HepG2 (cell line): Measurements from ENCODE around the gene IVD. TPM values are rescaled to one million over a fixed set of nuclear protein-coding genes. Genes with fewer than 3 reads are reported as not detected.

Experiments
- ATAC-seq: fragments of 200-7000 bp; cut with Tn5 transposase; 3 replicates; pipeline ENCODE4 v1.9.1; 2020; ENCODE audit warnings: mild to moderate bottlenecking, moderate library complexity
- BruUV-seq: library from RNA; stranded (reverse); fragments of 400-500 nt; replicated peaks from 2 replicates; lab custom pipeline; 2021; lab: Mats Ljungman, UMichigan
- CTCF ChIA-PET: fragments of 300-600 bp; formaldehyde crosslinking; extraction: SDS; loops from one replicate; lab custom pipeline; 2021; ENCODE audit warnings: low total read pairs, inconsistent platforms, low intra/inter-chr PET ratio; lab: Yijun Ruan, JAX
- POLR2A ChIA-PET: fragments of 350-600 bp; sonication (Branson Sonifier 250); formaldehyde crosslinking; loops from one replicate; lab custom pipeline; 2020; ENCODE audit warnings: antibody characterized with exemption, inconsistent platforms; lab: Yijun Ruan, JAX
- DNase-seq: peaks from one replicate; pipeline ENCODE4 v3.0.0-alpha.2; 2015; ENCODE audit warnings: low spot score
- FAIRE-seq: peaks from 3 replicates; lab custom pipeline; 2011; peaks lifted over from hg19 to GRCh38; lab: Jason Lieb, UNC
- H2AFZ ChIP-seq: one replicate; pipeline ENCODE4 v1.6.1; 2011; ENCODE audit warnings: low read length, inconsistent platforms
- H3K27ac ChIP-seq: fragments of 300-600 bp; 3 replicates; pipeline ENCODE4 v1.8.0; 2011; ENCODE audit warnings: mixed run types, mild to moderate bottlenecking, mixed read lengths, low read length, inconsistent platforms; ENCODE audit not compliant: insufficient read depth; ENCODE audit errors: extremely low read length
- H3K27me3 ChIP-seq, 2 experiments: fragments of 200-600 bp in 1 of 2; 2 replicates in 1 of 2; 3 replicates in 1 of 2; pipeline versions ENCODE4 v1.6.0 to v1.8.0; 2011; ENCODE audit warnings: low read length in 2 of 2, mild to moderate bottlenecking in 2 of 2, moderate library complexity in 2 of 2, inconsistent platforms in 1 of 2; ENCODE audit not compliant: insufficient read depth in 2 of 2, control insufficient read depth in 1 of 2
- H3K36me3 ChIP-seq, 2 experiments: fragments of 200-600 bp in 1 of 2; replicated peaks in 1 of 2; 2 replicates in 1 of 2; 3 replicates in 1 of 2; pipeline versions ENCODE4 v1.5.1 to v1.8.0; 2011; ENCODE audit warnings: low read length in 2 of 2, inconsistent platforms in 1 of 2; ENCODE audit not compliant: insufficient read depth in 2 of 2, control insufficient read depth in 1 of 2
- H3K4me1 ChIP-seq: 2 replicates; pipeline ENCODE4 v1.5.1; 2012; ENCODE audit warnings: low read length, inconsistent platforms; ENCODE audit not compliant: insufficient read depth
- H3K4me2 ChIP-seq: 2 replicates; pipeline ENCODE4 v1.6.0; 2011; ENCODE audit warnings: low read depth, low read length, inconsistent platforms
- H3K4me3 ChIP-seq, 3 experiments: fragments of 200-600 bp in 1 of 3; sonication (generic), shearing (Covaris generic) in 1 of 3; replicated peaks in 1 of 3; 2 replicates each; pipeline ENCODE4 v1.5.1; 2011 to 2016; ENCODE audit warnings: low read length in 3 of 3, inconsistent platforms in 2 of 3, low read depth in 2 of 3, mild to moderate bottlenecking in 2 of 3, control low read depth in 1 of 3, mixed read lengths in 1 of 3; ENCODE audit not compliant: insufficient read depth in 1 of 3
- H3K79me2 ChIP-seq: one replicate; pipeline ENCODE4 v1.6.1; 2011; ENCODE audit warnings: low read length, inconsistent platforms; ENCODE audit not compliant: insufficient read depth
- H3K9ac ChIP-seq: 2 replicates; pipeline ENCODE4 v1.6.0; 2011; ENCODE audit warnings: mild to moderate bottlenecking, low read depth, low read length, inconsistent platforms; ENCODE audit not compliant: insufficient read depth
- H3K9me3 ChIP-seq: 2 replicates; pipeline ENCODE4 v1.5.1; 2012; ENCODE audit warnings: mild to moderate bottlenecking, low read length
- H4K20me1 ChIP-seq: 2 replicates; pipeline ENCODE4 v1.6.0; 2011; ENCODE audit warnings: inconsistent platforms, mild to moderate bottlenecking, low read length, moderate library complexity; ENCODE audit not compliant: insufficient read depth
- HNRNPL ChIP-seq: fragments of 200-400 bp; formaldehyde crosslinking; IDR thresholded peaks from 2 replicates; pipeline ENCODE4 v1.6.1; 2017; ENCODE audit warnings: mild to moderate bottlenecking, low read depth, low read length
- NR0B2 ChIP-seq: sonication (generic); formaldehyde crosslinking; IDR thresholded peaks from 2 replicates; pipeline ENCODE4 v1.4.0; 2020; ENCODE audit warnings: mild to moderate bottlenecking, missing genetic modification reagents
- TBX3 ChIP-seq: fragments of 450-650 bp; IDR thresholded peaks from 2 replicates; pipeline ENCODE4 v1.6.1; 2017; ENCODE audit warnings: antibody characterized with exemption, mild to moderate bottlenecking, inconsistent platforms, borderline replicate concordance
- TERF1 ChIP-seq: sonication (generic); formaldehyde crosslinking; IDR thresholded peaks from 2 replicates; pipeline ENCODE4 v1.8.0; 2022; ENCODE audit warnings: mild to moderate bottlenecking, missing genetic modification reagents, moderate library complexity
- THAP8 ChIP-seq: sonication (generic); formaldehyde crosslinking; IDR thresholded peaks from 2 replicates; pipeline ENCODE4 v1.5.1; 2020; ENCODE audit warnings: missing genetic modification reagents, mild to moderate bottlenecking, borderline replicate concordance
- ZNF256 ChIP-seq: sonication (generic); formaldehyde crosslinking; conservative IDR thresholded peaks from 2 replicates; pipeline ENCODE4 v1.4.0; 2020; ENCODE audit warnings: missing genetic modification reagents
- ZNF513 ChIP-seq: sonication (generic); formaldehyde crosslinking; conservative IDR thresholded peaks from 2 replicates; pipeline ENCODE4 v1.5.0; 2020; ENCODE audit warnings: missing genetic modification reagents
- ZNF841 ChIP-seq: sonication (generic); formaldehyde crosslinking; IDR thresholded peaks from 2 replicates; pipeline ENCODE4 v1.8.1; 2023; ENCODE audit warnings: missing genetic modification reagents, borderline replicate concordance
- WGBS: methylation state at CpG from one replicate; pipeline ENCODE4 v1.1.6; 2017; ENCODE audit warnings: low lambda C conversion rate; 5-methylcytosine and 5-hydroxymethylcytosine counted together
- in situ Hi-C: cut with HindIII; loops from 2 replicates; pipeline ENCODE4 v1.10.0; 2017; ENCODE audit warnings: low pct_unique_long_range_greater_than_20kb; ENCODE audit not compliant: extremely low pct_ligation_motif_present
- intact Hi-C: fragments of 100-400 bp; cut with micrococcal nuclease; formaldehyde crosslinking; loops from one replicate; pipeline ENCODE4 v1.10.0; 2022; ENCODE audit not compliant: unreplicated experiment
- polyA plus RNA-seq, 8 experiments: library from polyadenylated mRNA; depleted of rRNA in 3 of 8; stranded (reverse) in 7 of 8; unstranded in 1 of 8; fragments of >200 nt; fragmentation: Illumina TruSeq in 4 of 8; extraction: Trizol in 4 of 8; gene quantifications; 2 replicates each; pipeline versions ENCODE4 v1.2.1 to v1.2.3, GENCODE V29; 2011 to 2016; ENCODE audit warnings: low read depth in 4 of 8, missing spikeins in 1 of 8, mixed read lengths in 1 of 8; ENCODE audit not compliant: insufficient read depth in 1 of 8
- total RNA-seq, 5 experiments: library from RNA; depleted of rRNA; stranded (reverse); fragments of >200 nt; fragmentation: Illumina TruSeq; extraction: Trizol; gene quantifications; 2 replicates each; pipeline ENCODE4 v1.2.3, GENCODE V29; 2016; ENCODE audit warnings: low read depth in 1 of 5
- TF ChIP-seq, protein P1 (sequence below): sonication (generic); formaldehyde crosslinking; conservative IDR thresholded peaks from 2 replicates; pipeline ENCODE4 v1.8.0; 2022; ENCODE audit warnings: missing genetic modification reagents
- TF ChIP-seq, protein P2 (sequence below): IDR thresholded peaks from 2 replicates; pipeline ENCODE4 v1.6.1; 2012; ENCODE audit warnings: low read depth, low read length, improper control_type of control experiment
- TF ChIP-seq, protein P3 (sequence below): sonication (generic); formaldehyde crosslinking; IDR thresholded peaks from 2 replicates; pipeline ENCODE4 v1.5.0; 2020; ENCODE audit warnings: mild to moderate bottlenecking, missing genetic modification reagents

Gene IVD
- total and polyA plus RNA-seq, 2 of the 13 experiments (the other 11 are each of a cell fraction or from before 2014, with no cell fraction given), result 48.0 to 53.9 TPM

DNA sequence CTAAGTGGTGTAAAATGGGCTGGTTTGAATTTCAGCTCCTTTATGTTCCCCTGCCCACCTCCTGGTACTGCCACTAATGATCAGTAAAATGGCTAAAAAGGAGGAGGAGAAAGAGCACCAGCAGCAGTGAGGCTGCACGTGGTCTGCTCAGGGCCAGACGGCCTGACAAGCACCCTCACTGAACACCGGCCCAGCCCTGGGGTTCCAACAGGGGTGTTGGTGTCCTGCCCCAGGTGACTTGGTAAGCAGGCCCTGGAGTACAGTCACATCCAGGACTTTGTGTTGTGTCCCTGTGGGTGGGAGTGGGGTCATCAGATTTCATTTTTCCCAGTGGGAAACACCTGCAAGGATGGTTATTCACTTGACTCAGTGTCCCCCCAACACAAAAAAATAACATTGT lies 40.5 kb downstream of the IVD start:
- H2AFZ ChIP-seq, result no peak overlapping the region
- H3K4me2 ChIP-seq, result no peak overlapping the region
- no peaks in the 10 kb centered on the region; a peak in 1 of 5 replicates for H3K36me3 ChIP-seq
- 83% methylated on average over 3 of the region's 3 CpGs for WGBS
- H3K27ac ChIP-seq, result no peak overlapping the region
- H3K27me3 ChIP-seq, result no peaks in the 10 kb centered on the region
- no peak overlapping the region for H3K9ac ChIP-seq
- H4K20me1 ChIP-seq, result peaks cover 14% of the 10 kb centered on the region; the same call in 1 of the 2 replicates
- ChIA-PET POLR2A (no interaction called here), CTCF (no interaction called here)
- BruUV-seq, result no TSS peak
- no peak for ATAC-seq
- intact Hi-C loops (no loop called here), in situ Hi-C loops (no loop called here)
- peaks cover 49% of the 10 kb centered on the region for H3K4me1 ChIP-seq
- DNase-seq, result no peak
- H3K4me3 ChIP-seq, result no peak overlapping the region
- peaks cover 68% of the 10 kb centered on the region for H3K79me2 ChIP-seq
- FAIRE-seq, result no peak
- TF ChIP-seq, protein P1, sequence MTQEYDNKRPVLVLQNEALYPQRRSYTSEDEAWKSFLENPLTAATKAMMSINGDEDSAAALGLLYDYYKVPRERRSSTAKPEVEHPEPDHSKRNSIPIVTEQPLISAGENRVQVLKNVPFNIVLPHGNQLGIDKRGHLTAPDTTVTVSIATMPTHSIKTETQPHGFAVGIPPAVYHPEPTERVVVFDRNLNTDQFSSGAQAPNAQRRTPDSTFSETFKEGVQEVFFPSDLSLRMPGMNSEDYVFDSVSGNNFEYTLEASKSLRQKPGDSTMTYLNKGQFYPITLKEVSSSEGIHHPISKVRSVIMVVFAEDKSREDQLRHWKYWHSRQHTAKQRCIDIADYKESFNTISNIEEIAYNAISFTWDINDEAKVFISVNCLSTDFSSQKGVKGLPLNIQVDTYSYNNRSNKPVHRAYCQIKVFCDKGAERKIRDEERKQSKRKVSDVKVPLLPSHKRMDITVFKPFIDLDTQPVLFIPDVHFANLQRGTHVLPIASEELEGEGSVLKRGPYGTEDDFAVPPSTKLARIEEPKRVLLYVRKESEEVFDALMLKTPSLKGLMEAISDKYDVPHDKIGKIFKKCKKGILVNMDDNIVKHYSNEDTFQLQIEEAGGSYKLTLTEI (CRISPR knock-in tag), result no peak
- TF ChIP-seq, protein P2, sequence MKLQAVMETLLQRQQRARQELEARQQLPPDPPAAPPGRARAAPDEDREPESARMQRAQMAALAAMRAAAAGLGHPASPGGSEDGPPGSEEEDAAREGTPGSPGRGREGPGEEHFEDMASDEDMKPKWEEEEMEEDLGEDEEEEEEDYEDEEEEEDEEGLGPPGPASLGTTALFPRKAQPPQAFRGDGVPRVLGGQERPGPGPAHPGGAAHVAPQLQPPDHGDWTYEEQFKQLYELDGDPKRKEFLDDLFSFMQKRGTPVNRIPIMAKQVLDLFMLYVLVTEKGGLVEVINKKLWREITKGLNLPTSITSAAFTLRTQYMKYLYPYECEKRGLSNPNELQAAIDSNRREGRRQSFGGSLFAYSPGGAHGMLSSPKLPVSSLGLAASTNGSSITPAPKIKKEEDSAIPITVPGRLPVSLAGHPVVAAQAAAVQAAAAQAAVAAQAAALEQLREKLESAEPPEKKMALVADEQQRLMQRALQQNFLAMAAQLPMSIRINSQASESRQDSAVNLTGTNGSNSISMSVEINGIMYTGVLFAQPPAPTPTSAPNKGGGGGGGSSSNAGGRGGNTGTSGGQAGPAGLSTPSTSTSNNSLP, result no peak
- TF ChIP-seq TBX3 (no peak), TERF1 (no peak), ZNF513 (CRISPR knock-in tag) (no peak), HNRNPL (no peak), NR0B2 (CRISPR knock-in tag) (no peak), ZNF841 (CRISPR knock-in tag) (no peak), THAP8 (CRISPR knock-in tag) (no peak), ZNF256 (no peak)
- TF ChIP-seq, protein P3, sequence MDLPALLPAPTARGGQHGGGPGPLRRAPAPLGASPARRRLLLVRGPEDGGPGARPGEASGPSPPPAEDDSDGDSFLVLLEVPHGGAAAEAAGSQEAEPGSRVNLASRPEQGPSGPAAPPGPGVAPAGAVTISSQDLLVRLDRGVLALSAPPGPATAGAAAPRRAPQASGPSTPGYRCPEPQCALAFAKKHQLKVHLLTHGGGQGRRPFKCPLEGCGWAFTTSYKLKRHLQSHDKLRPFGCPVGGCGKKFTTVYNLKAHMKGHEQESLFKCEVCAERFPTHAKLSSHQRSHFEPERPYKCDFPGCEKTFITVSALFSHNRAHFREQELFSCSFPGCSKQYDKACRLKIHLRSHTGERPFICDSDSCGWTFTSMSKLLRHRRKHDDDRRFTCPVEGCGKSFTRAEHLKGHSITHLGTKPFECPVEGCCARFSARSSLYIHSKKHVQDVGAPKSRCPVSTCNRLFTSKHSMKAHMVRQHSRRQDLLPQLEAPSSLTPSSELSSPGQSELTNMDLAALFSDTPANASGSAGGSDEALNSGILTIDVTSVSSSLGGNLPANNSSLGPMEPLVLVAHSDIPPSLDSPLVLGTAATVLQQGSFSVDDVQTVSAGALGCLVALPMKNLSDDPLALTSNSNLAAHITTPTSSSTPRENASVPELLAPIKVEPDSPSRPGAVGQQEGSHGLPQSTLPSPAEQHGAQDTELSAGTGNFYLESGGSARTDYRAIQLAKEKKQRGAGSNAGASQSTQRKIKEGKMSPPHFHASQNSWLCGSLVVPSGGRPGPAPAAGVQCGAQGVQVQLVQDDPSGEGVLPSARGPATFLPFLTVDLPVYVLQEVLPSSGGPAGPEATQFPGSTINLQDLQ (CRISPR knock-in tag), result no peak
- no peaks in the 10 kb centered on the region for H3K9me3 ChIP-seq
